Natural killer cell (primary cell): Measurements from ENCODE around the gene ATP5MC3. TPM values are rescaled to one million over a fixed set of nuclear protein-coding genes. Genes with fewer than 3 reads are reported as not detected.

Experiments
- ATAC-seq, 3 donors: fragments of 150-1000 bp in 2 of 3; fragments of 200-7000 bp in 1 of 3; cut with Tn5 transposase; 1 replicate in 1 of 3; 2 replicates in 2 of 3; pipeline ENCODE4 v1.10.0; 2021; ENCODE audit warnings: mild to moderate bottlenecking in 2 of 3, moderate library complexity in 2 of 3
- DNase-seq, 2 donors: peaks; one replicate each; pipeline versions ENCODE4 v3.0.0 to v3.0.0-alpha.2; 2013 to 2021; ENCODE audit warnings: mixed read lengths in 1 of 2
- H3K27ac ChIP-seq: one replicate; pipeline ENCODE4 v1.5.1; 2013; ENCODE audit warnings: mild to moderate bottlenecking, low read length
- H3K27me3 ChIP-seq: one replicate; pipeline ENCODE4 v1.6.1; 2013; ENCODE audit warnings: low read length; ENCODE audit not compliant: control insufficient read depth, insufficient read depth
- H3K36me3 ChIP-seq: one replicate; pipeline ENCODE4 v1.6.1; 2013; ENCODE audit warnings: low read length; ENCODE audit not compliant: control insufficient read depth, insufficient read depth
- H3K4me1 ChIP-seq: one replicate; pipeline ENCODE4 v1.6.1; 2013; ENCODE audit warnings: low read length; ENCODE audit not compliant: control insufficient read depth, insufficient read depth
- H3K4me3 ChIP-seq: one replicate; pipeline ENCODE4 v1.5.1; 2013; ENCODE audit warnings: low read length
- H3K9me3 ChIP-seq: one replicate; pipeline ENCODE4 v1.6.1; 2013; ENCODE audit warnings: low read length; ENCODE audit not compliant: control insufficient read depth, insufficient read depth
- H3K27ac Mint-ChIP-seq, 2 donors: one replicate each; pipeline ENCODE4 v1.8.0; 2022; ENCODE audit warnings: mild to moderate bottlenecking in 2 of 2, mixed read lengths in 2 of 2, moderate library complexity in 1 of 2
- H3K27me3 Mint-ChIP-seq, 2 donors: one replicate each; pipeline ENCODE4 v1.8.0; 2022; ENCODE audit warnings: low read depth in 2 of 2, mixed read lengths in 2 of 2
- H3K36me3 Mint-ChIP-seq: one replicate; pipeline ENCODE4 v1.8.0; 2022; ENCODE audit warnings: mixed read lengths
- H3K4me1 Mint-ChIP-seq, 2 donors: one replicate each; pipeline ENCODE4 v1.8.0; 2022; ENCODE audit warnings: mixed read lengths in 2 of 2
- H3K4me3 Mint-ChIP-seq: one replicate; pipeline ENCODE4 v1.8.0; 2022; ENCODE audit warnings: mild to moderate bottlenecking, moderate library complexity, mixed read lengths
- H3K9me3 Mint-ChIP-seq, 2 donors: one replicate each; pipeline ENCODE4 v1.8.0; 2022; ENCODE audit warnings: mixed read lengths in 2 of 2
- WGBS: methylation state at CpG from one replicate; pipeline ENCODE4 v1.1.7; 2013; ENCODE audit warnings: missing lambda C conversion rate; ENCODE audit not compliant: insufficient coverage; 5-methylcytosine and 5-hydroxymethylcytosine counted together
- intact Hi-C: fragments of 100-400 bp; cut with micrococcal nuclease; formaldehyde crosslinking; loops from one replicate; pipeline ENCODE4 v1.14.2; 2022
- total RNA-seq, 4 donors: library from RNA; stranded (reverse); fragments of 120-200 nt in 1 of 4; gene quantifications; one replicate each; pipeline versions ENCODE4 v1.2.3 to v1.2.4, GENCODE V29; 2013 to 2022
- TF ChIP-seq, protein P1 (sequence below): fragments of 200-600 bp; IDR thresholded peaks from one replicate; pipeline ENCODE4 v1.8.0; 2022; ENCODE audit warnings: antibody characterized with exemption

ATP5MC3 gene
- total RNA-seq, 3 donors from 2014 or later (not counting 1 experiment from before 2014, with no cell fraction given): 67.1 to 82.2 (median 81.0) TPM

DNA sequence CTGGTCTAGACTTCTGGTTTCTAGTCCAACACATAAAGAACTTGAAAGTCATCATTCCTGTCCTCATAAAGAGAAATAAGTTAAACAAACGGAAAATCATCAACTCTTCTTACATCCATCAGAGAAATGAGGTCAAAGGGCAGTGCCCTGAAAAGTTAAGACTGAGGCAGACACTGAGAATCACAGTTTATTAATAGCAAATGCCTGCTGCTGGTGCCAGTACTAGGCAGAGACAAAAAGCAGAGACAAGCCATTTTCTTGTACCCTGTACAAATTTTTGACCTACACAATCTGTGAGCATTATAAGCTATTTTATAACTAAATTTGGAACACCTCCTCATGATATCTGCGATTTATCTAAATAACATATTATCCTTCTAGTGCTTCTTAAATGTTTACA lies 50.3 kb downstream of the ATP5MC3 start:
- Mint-ChIP-seq H3K27ac (no peak overlapping the region), H3K4me3 (no peak overlapping the region), H3K9me3 (no peaks in the 10 kb centered on the region), H3K4me1 (peaks cover 15 to 23% of the 10 kb centered on the region in 2 donors), H3K27me3 (no peaks in the 10 kb centered on the region), H3K36me3 (no peaks in the 10 kb centered on the region)
- 77% methylated on average over 1 of the region's 2 CpGs for WGBS
- peaks cover 36% of the 10 kb centered on the region for H3K36me3 ChIP-seq
- DNase-seq (no peak), ATAC-seq (no peak)
- intact Hi-C loops: no loop called here
- H3K27ac ChIP-seq: no peak overlapping the region
- no peaks in the 10 kb centered on the region for H3K9me3 ChIP-seq
- H3K27me3 ChIP-seq: no peaks in the 10 kb centered on the region
- TF ChIP-seq, protein P1, sequence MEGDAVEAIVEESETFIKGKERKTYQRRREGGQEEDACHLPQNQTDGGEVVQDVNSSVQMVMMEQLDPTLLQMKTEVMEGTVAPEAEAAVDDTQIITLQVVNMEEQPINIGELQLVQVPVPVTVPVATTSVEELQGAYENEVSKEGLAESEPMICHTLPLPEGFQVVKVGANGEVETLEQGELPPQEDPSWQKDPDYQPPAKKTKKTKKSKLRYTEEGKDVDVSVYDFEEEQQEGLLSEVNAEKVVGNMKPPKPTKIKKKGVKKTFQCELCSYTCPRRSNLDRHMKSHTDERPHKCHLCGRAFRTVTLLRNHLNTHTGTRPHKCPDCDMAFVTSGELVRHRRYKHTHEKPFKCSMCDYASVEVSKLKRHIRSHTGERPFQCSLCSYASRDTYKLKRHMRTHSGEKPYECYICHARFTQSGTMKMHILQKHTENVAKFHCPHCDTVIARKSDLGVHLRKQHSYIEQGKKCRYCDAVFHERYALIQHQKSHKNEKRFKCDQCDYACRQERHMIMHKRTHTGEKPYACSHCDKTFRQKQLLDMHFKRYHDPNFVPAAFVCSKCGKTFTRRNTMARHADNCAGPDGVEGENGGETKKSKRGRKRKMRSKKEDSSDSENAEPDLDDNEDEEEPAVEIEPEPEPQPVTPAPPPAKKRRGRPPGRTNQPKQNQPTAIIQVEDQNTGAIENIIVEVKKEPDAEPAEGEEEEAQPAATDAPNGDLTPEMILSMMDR: no peak
- no peak overlapping the region for H3K4me3 ChIP-seq
- no peaks in the 10 kb centered on the region for H3K4me1 ChIP-seq

DNA sequence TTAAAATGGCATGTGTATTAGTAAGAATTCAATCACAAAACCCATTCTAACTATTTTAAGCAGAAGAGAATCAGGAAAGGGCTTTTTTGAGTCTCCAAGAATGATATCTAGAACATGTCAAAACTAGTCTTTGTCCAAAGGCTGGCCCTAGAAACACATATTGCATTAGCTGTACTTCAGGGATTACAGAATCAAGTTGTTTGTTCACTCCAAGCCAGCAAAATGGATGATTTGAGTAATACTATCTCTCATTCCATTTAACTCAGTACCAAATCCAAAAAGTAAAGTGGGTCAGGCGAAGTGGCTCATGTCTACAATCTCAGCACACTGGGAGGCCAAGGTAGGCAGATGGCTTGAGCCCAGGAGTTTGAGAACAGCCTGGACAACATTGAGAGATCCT lies 54.8 kb downstream of the ATP5MC3 start:
- TF ChIP-seq, protein P1: no peak
- Mint-ChIP-seq H3K4me1 (peaks cover 13 to 20% of the 10 kb centered on the region in 2 donors), H3K27ac (no peak overlapping the region), H3K36me3 (no peaks in the 10 kb centered on the region), H3K27me3 (no peaks in the 10 kb centered on the region), H3K4me3 (no peak overlapping the region), H3K9me3 (no peaks in the 10 kb centered on the region)
- H3K27ac ChIP-seq: no peak overlapping the region
- no peaks in the 10 kb centered on the region for H3K9me3 ChIP-seq
- no peaks in the 10 kb centered on the region for H3K4me1 ChIP-seq
- intact Hi-C loops: no loop called here
- H3K27me3 ChIP-seq: no peaks in the 10 kb centered on the region
- DNase-seq: no peak
- 85% methylated on average over 1 of the region's 1 CpG for WGBS
- no peak overlapping the region for H3K4me3 ChIP-seq
- no peak for ATAC-seq
- H3K36me3 ChIP-seq: peaks cover 24% of the 10 kb centered on the region

Other genes starting within 250 kb of the ATP5MC3 start
- gene CHN1, start 176.3 kb downstream of the ATP5MC3 start, total RNA-seq: 1 to 10 TPM in 1 of 3 donors, under 1 TPM in 2; 0.80 to 1.7 (median 0.88) TPM
- gene ATF2, start 13.5 kb downstream of the ATP5MC3 start, total RNA-seq: 10 to 100 TPM; 66.7 to 76.5 (median 74.4) TPM